Neutrophil (primary cell): ENCODE measurements around the gene HTT.

Experiments
- H3K27ac ChIP-seq: fragments of 200-600 bp; sonication (generic); 2 replicates; pipeline ENCODE4 v1.5.1; 2016; ENCODE audit warnings: mild to moderate bottlenecking, moderate library complexity
- H3K27me3 ChIP-seq: fragments of 200-600 bp; sonication (generic); 2 replicates; pipeline ENCODE4 v1.6.0; 2016; ENCODE audit warnings: mild to moderate bottlenecking
- H3K36me3 ChIP-seq: fragments of 200-600 bp; sonication (generic); 2 replicates; pipeline ENCODE4 v1.5.1; 2017
- H3K4me1 ChIP-seq, 2 experiments: fragments of 200-600 bp in 1 of 2; sonication (generic) in 1 of 2; 1 replicate in 1 of 2; 2 replicates in 1 of 2; pipeline versions ENCODE4 v1.5.1 to v1.6.1; 2013 to 2016; ENCODE audit warnings: low read depth in 1 of 2, low read length in 1 of 2, mild to moderate bottlenecking in 1 of 2, moderate library complexity in 1 of 2; ENCODE audit not compliant: control insufficient read depth in 1 of 2, insufficient read depth in 1 of 2
- H3K4me3 ChIP-seq, 2 experiments: fragments of 200-600 bp in 1 of 2; sonication (generic) in 1 of 2; 1 replicate in 1 of 2; 2 replicates in 1 of 2; pipeline ENCODE4 v1.5.1; 2013 to 2016; ENCODE audit warnings: low read depth in 1 of 2, low read length in 1 of 2, mild to moderate bottlenecking in 1 of 2, moderate library complexity in 1 of 2
- H3K9me3 ChIP-seq: fragments of 200-600 bp; sonication (generic); 2 replicates; pipeline ENCODE4 v1.5.1; 2016
- TF ChIP-seq, protein P1 (sequence below): fragments of 200-600 bp; sonication (generic); IDR thresholded peaks from 2 replicates; pipeline ENCODE4 v1.5.1; 2016; ENCODE audit warnings: antibody characterized with exemption

Gene HTT

GRCh38 chr4:3121596-3121995 lies 47.1 kb downstream of the HTT start:
- H3K36me3 ChIP-seq: peaks cover 66% of the 10 kb centered on the region
- H3K27me3 ChIP-seq: no peaks in the 10 kb centered on the region
- no peaks in the 10 kb centered on the region for H3K9me3 ChIP-seq
- H3K4me1 ChIP-seq: no peaks in the 10 kb centered on the region
- H3K4me3 ChIP-seq: no peak overlapping the region
- TF ChIP-seq, protein P1, sequence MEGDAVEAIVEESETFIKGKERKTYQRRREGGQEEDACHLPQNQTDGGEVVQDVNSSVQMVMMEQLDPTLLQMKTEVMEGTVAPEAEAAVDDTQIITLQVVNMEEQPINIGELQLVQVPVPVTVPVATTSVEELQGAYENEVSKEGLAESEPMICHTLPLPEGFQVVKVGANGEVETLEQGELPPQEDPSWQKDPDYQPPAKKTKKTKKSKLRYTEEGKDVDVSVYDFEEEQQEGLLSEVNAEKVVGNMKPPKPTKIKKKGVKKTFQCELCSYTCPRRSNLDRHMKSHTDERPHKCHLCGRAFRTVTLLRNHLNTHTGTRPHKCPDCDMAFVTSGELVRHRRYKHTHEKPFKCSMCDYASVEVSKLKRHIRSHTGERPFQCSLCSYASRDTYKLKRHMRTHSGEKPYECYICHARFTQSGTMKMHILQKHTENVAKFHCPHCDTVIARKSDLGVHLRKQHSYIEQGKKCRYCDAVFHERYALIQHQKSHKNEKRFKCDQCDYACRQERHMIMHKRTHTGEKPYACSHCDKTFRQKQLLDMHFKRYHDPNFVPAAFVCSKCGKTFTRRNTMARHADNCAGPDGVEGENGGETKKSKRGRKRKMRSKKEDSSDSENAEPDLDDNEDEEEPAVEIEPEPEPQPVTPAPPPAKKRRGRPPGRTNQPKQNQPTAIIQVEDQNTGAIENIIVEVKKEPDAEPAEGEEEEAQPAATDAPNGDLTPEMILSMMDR: no peak
- no peak overlapping the region for H3K27ac ChIP-seq

DNA sequence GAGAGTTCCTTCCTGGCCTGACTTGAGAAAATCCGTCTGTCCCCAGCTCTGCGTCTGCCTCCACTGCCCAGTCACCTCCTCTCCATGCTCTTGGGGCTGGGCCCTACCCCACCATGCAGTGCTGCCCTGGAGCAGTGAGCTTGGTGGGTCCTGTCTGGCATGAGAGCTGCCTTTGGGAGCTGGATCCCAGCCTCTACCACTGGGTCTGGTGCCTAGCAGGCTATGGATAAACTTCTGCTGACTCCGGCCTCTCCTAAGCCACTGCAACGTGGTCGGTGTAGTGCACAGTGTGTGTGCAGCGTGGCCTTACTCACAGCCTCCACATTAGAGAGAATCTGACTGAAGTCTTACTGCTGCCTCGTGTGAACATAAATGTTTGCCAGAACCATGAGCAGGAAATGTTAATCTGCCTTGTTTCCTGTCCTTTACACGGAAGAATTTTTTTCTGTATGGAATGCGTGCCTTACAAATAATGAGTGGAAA lies 47.6 kb downstream of the HTT start:
- Histone ChIP-seq H3K36me3 (peaks cover 66% of the 10 kb centered on the region), H3K9me3 (no peaks in the 10 kb centered on the region), H3K27ac (no peak overlapping the region), H3K4me3 (no peak overlapping the region), H3K4me1 (no peaks in the 10 kb centered on the region), H3K27me3 (no peaks in the 10 kb centered on the region)
- TF ChIP-seq, protein P1: no peak

DNA sequence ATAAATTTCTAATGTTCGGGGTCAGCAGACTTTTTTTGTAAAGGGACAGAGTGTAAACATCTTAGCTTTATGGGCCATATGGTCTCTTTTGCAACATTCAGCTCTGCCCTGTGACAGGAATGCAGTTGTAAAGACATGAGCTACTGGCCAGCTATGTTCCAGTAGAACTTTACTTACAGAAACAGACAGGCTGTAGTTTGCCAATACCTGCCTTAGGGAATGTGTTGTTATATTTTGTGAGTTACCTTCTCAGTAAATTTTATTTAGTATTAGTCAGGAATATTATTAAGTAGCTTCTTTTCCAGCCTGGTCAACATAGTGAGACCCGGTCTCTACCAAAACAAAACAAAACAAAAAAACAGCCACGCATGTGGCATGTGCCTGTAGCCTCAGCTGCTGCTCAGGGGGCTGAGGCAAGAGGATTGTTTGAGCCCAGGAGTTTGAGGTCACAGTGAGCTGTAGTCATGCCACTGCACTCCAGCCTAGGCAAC lies 48.7 kb downstream of the HTT start:
- Histone ChIP-seq H3K36me3 (peaks cover 66% of the 10 kb centered on the region), H3K4me1 (no peaks in the 10 kb centered on the region), H3K9me3 (no peaks in the 10 kb centered on the region), H3K27me3 (no peaks in the 10 kb centered on the region), H3K27ac (no peak overlapping the region), H3K4me3 (no peak overlapping the region)
- TF ChIP-seq, protein P1: no peak

DNA sequence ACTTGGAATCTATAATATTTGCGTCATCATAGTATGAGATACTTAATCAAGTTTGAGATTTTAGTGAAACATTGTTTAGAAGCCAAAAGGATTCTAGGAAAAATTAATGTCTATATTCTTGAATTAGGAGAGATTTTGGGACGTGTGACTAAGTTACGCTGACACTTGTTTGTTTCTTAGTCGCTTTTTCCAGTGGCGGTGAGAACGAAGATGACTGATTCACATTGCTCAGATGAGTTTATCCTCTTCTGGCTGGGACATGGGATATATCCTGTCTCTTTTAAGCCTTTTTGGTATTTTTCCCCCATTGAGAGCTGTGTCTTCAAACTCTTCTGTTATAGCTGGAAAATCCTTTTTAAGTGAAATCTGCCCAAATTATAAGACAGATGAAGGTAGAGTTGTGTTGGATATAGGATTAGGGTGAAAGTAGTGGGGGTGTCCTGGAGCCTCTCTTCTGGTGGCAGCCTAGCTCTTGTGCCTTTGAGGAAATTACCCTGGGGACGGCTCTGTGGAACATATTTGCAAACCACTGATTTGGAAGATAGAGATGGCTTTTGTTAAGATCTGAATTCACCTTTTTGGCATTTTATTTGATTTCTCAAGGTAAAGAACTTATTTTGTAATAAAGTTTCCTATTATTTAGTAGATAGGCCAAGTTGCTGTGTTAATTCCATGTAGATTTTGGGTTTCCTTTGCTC lies 49.7 kb downstream of the HTT start:
- TF ChIP-seq, protein P1: no peak
- peaks cover 71% of the 10 kb centered on the region for H3K36me3 ChIP-seq
- H3K4me1 ChIP-seq: no peaks in the 10 kb centered on the region
- no peaks in the 10 kb centered on the region for H3K27me3 ChIP-seq
- no peak overlapping the region for H3K27ac ChIP-seq
- H3K4me3 ChIP-seq: no peak overlapping the region
- H3K9me3 ChIP-seq: no peaks in the 10 kb centered on the region

DNA sequence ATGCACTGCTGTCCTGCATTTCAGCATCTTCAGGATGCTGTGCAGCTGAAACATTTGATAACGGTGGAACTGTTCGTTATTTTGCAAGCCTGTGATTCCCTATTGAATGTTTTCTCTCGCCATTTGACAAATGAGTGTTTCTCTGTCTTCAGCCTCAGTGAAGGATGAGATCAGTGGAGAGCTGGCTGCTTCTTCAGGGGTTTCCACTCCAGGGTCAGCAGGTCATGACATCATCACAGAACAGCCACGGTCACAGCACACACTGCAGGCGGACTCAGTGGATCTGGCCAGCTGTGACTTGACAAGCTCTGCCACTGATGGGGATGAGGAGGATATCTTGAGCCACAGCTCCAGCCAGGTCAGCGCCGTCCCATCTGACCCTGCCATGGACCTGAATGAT lies 52.6 kb downstream of the HTT start:
- TF ChIP-seq, protein P1: no peak
- Histone ChIP-seq H3K27ac (no peak overlapping the region), H3K9me3 (no peaks in the 10 kb centered on the region), H3K27me3 (no peaks in the 10 kb centered on the region), H3K36me3 (peaks cover 72% of the 10 kb centered on the region), H3K4me3 (no peak overlapping the region), H3K4me1 (no peaks in the 10 kb centered on the region)
